Lower leg skin (tissue), 3 donors: ENCODE data around the gene PDCD6IP.

Experiments used
- CTCF ChIP-seq, 3 donors: fragments of 450-650 bp; IDR thresholded peaks; one replicate each; pipeline ENCODE4 v1.5.1; 2016; ENCODE audit warnings: antibody characterized with exemption in 3 of 3, mild to moderate bottlenecking in 3 of 3, moderate library complexity in 2 of 3
- POLR2A ChIP-seq, 2 donors: fragments of 450-650 bp; IDR thresholded peaks; one replicate each; pipeline ENCODE4 v1.6.1; 2016 to 2017; ENCODE audit warnings: antibody characterized with exemption in 2 of 2, mild to moderate bottlenecking in 1 of 2, moderate library complexity in 1 of 2

GRCh38 chr3:33803252-33803651, 4.8 kb downstream of the PDCD6IP start:
- TF ChIP-seq CTCF (IDR thresholded peaks at IDR 0.05) (no peak), POLR2A (IDR thresholded peaks at IDR 0.05) (no peak)
